ENCODE measurements around the gene GRHL3. TPM values are rescaled to one million over a fixed set of nuclear protein-coding genes. Genes with fewer than 3 reads are reported as not detected.
"Not testable (repeated sequence)": the region's sequence is repeated elsewhere in the genome, so short reads cannot be mapped to it uniquely, and the experiment has no call there.

Gene GRHL3
- total RNA-seq, 1 experiment from 2014 or later, result not detected

DNA sequence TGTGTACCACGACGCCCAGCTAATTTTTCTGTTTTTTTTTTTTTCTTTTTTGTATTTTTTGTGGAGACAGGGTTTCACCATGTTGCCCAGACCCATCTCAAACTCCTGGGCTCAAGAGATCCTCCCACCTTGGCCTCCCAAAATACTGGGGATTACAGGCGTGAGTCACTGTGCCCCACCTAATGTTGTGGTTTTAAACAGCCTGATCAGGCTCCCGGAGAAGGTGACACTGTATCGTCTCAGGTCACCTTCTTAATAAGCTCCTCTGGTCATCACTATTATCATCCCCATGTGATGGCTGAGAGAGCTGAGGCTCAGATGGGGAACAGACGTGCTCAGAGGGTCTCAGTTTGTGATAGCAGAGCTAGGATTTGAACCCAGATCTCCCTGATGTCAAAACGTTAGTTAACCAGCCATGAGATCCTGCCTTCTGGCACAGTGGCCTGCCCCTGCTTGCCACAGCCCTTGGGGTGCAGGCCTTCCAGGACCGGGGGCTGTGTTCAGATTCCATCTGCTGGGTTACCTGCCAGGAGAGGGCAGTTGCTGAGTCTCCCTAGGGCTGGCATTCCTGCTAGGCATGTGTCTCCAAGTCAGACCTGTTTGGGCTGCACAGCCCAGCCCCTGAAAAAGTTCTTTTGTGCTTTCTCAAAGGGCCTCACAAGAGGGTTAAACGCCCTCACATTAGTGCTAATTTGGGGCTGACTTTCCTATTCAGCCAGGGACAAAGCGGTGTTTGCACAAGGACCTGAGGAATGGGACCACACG is 32.7 kb upstream of the GRHL3 start:
- H3K36me3 ChIP-seq, result no peaks in the 10 kb centered on the region
- H3K4me3 ChIP-seq, result no peak overlapping the region
- no peaks in the 10 kb centered on the region for H3K27me3 ChIP-seq (replicated peaks)
- DNase-seq (ENCODE audit: low read depth in 1 of 2, low spot score in 2 of 2), result no peak
- no peaks in the 10 kb centered on the region for H3K9me3 ChIP-seq (replicated peaks)
- no peak overlapping the region for H3K27ac ChIP-seq
- peaks cover 33% of the 10 kb centered on the region for H3K4me1 ChIP-seq (replicated peaks)

DNA sequence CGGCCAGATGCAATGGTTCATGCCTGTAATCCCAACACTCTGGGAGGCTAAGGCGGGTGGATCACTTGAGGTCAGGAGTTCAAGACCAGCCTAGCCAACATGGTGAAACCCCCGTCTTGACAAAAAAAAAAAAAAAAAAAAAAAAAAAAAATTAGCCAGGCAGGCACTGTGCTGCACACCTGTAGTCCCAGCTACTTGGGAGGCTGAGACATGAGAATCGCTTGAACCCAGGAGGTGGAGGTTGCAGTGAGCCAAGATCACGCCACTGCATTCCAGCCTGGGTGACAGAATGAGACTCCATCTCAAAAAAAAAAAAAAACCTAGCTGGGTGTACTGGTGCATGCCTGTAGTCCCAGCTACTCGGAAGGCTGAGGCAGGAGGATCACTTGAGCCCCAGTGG is 31.4 kb upstream of the GRHL3 start:
- not testable (repeated sequence) for H3K9me3 ChIP-seq (replicated peaks); H3K27me3 ChIP-seq (replicated peaks); H3K27ac ChIP-seq; DNase-seq (ENCODE audit: low read depth in 1 of 2, low spot score in 2 of 2); H3K36me3 ChIP-seq; H3K4me3 ChIP-seq
- peaks cover 33% of the 10 kb centered on the region for H3K4me1 ChIP-seq (replicated peaks)

DNA sequence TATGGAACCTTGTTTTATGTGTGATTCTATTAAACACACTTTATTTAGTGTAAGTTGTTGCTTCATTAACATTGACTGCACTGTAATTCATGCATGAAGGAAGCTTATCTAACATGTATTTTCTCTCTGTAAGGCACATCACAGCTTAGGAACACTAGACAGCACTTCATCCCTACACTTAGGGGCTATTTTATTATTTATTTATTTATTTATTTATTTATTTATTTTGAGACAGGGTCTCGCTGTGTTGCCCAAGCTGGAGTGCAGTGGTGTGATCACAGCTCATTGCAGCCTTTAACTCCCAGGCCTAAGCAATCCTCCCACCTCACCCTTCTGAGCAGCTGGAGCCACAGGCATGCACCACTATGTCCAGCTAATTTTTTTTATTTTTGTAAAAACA is 30.7 kb upstream of the GRHL3 start:
- Histone ChIP-seq H3K27ac (no peak overlapping the region), H3K27me3 (replicated peaks) (no peaks in the 10 kb centered on the region), H3K4me1 (replicated peaks) (peaks cover 29% of the 10 kb centered on the region), H3K4me3 (no peak overlapping the region), H3K9me3 (replicated peaks) (no peaks in the 10 kb centered on the region), H3K36me3 (no peaks in the 10 kb centered on the region)
- no peak for DNase-seq (ENCODE audit: low read depth in 1 of 2, low spot score in 2 of 2)

DNA sequence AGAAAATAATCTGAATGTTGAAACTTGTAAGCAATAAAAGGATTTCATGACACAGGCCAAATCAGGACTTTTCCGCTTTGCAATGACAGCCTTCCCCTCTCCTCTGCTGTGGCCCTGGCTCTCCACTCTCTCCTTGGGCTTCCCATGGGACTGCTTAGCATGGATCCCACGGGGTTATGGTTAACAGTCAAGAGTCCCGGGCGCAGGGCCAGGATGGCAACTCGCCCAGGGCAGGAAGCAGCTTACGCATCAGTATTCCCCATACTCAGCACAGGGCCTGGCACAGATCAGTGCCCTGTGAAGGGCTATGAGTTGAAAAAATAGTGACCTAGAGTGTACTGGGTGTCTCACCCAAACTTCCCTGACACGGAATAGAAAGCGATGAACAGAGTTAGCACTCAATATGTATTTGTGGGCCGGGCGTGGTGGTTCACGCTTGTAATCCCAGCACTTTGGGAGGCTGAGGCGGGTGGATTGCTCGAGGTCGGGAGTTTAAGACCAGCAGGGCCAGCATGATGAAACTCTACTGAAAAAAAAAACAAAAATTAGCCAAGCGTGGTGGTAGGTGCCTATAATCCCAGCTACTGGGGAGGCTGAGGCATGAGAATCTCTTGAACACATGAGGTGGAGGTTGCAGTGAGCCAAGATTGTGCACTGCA is 29.1 kb upstream of the GRHL3 start:
- Histone ChIP-seq H3K36me3 (no peaks in the 10 kb centered on the region), H3K27ac (no peak overlapping the region), H3K4me3 (no peak overlapping the region), H3K27me3 (replicated peaks) (no peaks in the 10 kb centered on the region), H3K4me1 (replicated peaks) (peaks cover 30% of the 10 kb centered on the region), H3K9me3 (replicated peaks) (no peaks in the 10 kb centered on the region)
- peak; percentile 68 to 88 for DNase-seq (ENCODE audit: low read depth in 1 of 2, low spot score in 2 of 2)

DNA sequence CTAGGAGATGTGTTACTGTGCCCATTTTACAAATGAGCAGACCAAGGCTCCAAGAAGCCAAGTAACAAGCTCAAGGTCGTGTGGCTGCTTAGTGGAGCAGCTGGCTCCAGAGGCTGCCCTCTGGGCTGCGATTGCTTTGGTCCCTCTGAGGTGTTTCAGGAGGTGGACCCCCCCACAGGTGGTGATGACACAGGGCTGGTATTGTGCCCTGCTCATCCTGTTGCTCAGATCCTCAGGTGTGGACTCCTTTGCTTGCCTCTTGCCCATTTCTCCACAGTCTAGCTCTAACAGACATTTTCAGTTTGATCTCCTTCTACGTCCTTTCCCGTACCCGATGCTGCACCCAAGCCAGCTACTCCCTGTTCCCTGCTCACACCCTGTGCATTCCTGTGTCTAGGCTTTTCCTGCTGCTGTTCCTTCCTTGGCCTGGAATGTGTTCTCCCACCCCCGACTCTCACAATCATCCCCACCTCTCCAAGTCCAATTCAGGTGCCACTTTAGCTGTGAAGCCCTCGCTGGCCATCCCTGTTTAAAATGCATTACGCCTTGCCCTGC is 28.1 kb upstream of the GRHL3 start:
- Histone ChIP-seq H3K27me3 (replicated peaks) (no peaks in the 10 kb centered on the region), H3K36me3 (no peaks in the 10 kb centered on the region), H3K27ac (no peak overlapping the region), H3K4me1 (replicated peaks) (peaks cover 31% of the 10 kb centered on the region), H3K4me3 (no peak overlapping the region), H3K9me3 (replicated peaks) (no peaks in the 10 kb centered on the region)
- no peak for DNase-seq (ENCODE audit: low read depth in 1 of 2, low spot score in 2 of 2)

DNA sequence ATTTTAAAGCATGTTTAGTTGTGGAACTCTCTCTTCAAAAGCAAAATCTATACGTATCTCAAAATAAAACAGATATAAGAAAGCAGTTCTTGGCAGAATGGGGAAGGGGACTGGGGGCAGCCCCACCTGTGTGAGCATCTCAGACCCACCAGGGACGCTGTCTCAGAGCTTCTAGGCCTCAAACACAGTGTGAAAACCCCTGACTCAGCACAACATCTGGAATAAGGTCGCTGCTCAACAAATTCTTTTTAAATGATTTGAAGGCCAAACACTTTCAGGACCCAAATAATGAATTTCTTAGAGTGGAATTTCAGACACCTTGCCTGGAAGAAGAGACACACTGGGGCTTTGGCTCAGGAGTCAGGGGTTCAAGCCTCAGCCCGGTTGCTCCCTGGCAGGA is 27.1 kb upstream of the GRHL3 start:
- Histone ChIP-seq H3K9me3 (replicated peaks) (no peaks in the 10 kb centered on the region), H3K4me3 (no peak overlapping the region), H3K36me3 (no peaks in the 10 kb centered on the region), H3K27me3 (replicated peaks) (no peaks in the 10 kb centered on the region), H3K4me1 (replicated peaks) (peaks cover 26% of the 10 kb centered on the region), H3K27ac (no peak overlapping the region)
- no peak for DNase-seq (ENCODE audit: low read depth in 1 of 2, low spot score in 2 of 2)

DNA sequence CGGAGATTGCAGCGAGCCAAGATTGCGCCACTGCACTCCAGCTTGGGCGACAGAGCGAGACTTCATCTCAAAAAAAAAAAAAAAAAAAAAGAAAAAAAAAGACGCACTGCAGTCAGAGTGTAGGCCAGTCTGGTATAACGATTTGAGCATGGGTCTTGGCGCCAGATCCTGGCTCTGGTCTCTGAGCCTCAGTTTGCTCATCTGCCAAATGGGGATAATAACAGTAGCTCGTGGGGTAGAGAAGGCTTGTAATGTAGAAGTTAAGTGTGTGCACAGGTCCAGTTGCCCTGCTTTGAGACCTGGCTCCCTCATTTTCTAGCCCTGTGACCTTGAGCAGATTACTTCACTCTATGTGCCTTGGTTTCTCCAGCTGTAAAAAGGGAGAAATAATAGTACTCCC is 26.3 kb upstream of the GRHL3 start:
- H3K4me3 ChIP-seq, result no peak overlapping the region

DNA sequence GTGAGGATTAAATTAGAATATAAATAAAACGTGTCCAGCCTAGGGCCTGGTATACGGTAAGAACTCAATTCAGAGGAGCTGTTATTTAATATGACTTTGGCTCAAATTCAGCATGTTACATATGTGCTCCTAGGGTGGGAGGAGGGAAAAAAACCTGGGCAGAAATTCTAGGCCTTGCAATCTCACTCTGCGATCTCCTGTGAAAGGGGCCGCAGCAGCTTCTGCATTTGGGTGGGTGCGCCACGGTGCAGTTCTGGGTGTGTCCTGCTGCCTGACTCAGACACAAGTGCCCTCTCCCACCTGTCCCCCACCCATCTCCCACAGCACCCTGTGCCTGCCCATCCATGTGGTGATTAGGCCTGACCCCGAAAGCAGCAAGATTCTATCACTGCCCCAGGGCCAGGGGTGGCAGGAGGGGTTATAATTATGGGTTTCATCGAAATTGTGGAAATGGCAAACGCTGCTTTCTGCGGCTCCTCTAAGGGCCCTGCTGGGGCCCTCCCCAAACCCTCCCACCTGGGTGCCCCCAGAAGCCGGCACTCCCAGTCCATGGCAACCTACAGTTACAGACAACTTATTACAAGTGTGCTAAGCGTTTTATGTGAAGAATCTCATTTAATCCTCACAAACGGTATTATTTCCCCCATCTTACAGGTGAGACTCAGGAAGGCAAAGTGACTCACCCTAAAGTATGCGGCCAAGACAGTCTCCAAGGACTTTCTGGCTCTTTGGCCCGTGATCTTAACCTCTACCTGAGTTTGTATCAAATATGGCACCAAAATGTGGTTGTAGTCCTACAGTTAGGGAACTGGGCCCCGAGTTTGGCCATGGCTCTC is 25.5 kb upstream of the GRHL3 start:
- Histone ChIP-seq H3K36me3 (no peaks in the 10 kb centered on the region), H3K4me3 (no peak overlapping the region), H3K27ac (no peak overlapping the region), H3K9me3 (replicated peaks) (no peaks in the 10 kb centered on the region), H3K4me1 (replicated peaks) (peaks cover 26% of the 10 kb centered on the region), H3K27me3 (replicated peaks) (no peaks in the 10 kb centered on the region)
- no peak for DNase-seq (ENCODE audit: low read depth in 1 of 2, low spot score in 2 of 2)

More for the DNA sequence above, 26.3 kb upstream of the GRHL3 start:
- H3K9me3 ChIP-seq (replicated peaks), result no peaks in the 10 kb centered on the region
- H3K36me3 ChIP-seq, result no peaks in the 10 kb centered on the region
- H3K27ac ChIP-seq, result no peak overlapping the region
- peaks cover 26% of the 10 kb centered on the region for H3K4me1 ChIP-seq (replicated peaks)
- no peaks in the 10 kb centered on the region for H3K27me3 ChIP-seq (replicated peaks)
- DNase-seq (ENCODE audit: low read depth in 1 of 2, low spot score in 2 of 2), result no peak

DNA sequence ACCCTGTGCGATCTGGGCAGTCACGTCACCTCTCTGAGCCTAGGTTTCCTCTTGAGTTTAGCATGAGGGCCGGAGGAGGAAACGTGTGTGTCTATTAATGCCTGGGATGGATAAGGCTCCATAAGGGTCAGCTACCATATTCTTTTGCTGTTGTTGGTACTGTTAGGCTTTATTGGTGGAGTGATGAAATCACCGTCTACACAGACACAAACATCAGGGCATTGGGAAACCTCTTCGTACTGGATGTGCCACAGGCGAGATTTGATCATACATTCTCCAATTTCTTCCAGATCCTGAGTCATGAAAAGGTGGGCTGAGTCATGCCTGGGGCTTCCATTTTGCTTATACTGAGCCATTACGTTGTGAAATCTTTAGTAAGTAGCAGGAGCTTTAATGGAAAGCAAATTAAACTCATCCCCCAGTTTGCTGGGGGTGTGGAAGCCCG is 24.9 kb upstream of the GRHL3 start:
- H3K27ac ChIP-seq, result peak overlapping the region; percentile 2; the same call in 1 of the 2 replicates
- peaks cover 25% of the 10 kb centered on the region for H3K4me1 ChIP-seq (replicated peaks)
- H3K27me3 ChIP-seq (replicated peaks), result no peaks in the 10 kb centered on the region
- no peaks in the 10 kb centered on the region for H3K9me3 ChIP-seq (replicated peaks)
- H3K4me3 ChIP-seq, result no peak overlapping the region
- no peaks in the 10 kb centered on the region for H3K36me3 ChIP-seq
- DNase-seq (ENCODE audit: low read depth in 1 of 2, low spot score in 2 of 2), result peak; percentile 48 to 56

DNA sequence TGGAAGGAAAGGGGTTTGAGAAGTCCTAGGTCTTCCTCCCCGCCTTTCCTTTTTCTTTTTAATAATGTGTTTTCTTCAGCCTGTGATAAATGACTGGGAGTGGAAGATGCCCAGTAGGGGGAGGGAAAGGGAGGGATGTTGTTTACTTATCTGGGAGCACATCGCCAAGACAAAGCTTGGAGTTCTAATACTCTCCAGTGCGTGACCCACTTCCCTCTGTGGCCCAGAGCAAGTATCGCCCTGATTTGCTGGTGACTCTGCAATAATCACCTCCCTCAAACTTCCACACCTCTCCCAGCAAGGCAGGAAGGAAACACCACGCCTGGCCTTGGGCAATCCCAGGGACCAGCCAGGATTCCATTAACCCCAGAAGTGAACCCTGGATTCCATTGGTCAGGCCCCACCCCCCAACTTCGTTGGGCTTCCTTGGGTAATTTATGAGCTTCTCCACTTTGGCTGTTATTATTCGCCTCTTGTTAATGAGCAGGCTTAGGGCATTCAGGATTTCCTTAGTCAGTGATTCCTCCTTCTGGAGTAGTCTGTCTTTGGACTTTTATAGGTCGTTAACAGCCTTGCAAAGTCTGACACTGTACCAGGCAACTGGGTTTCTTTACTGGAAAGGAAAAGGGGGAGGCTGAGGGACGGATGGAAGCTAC is 24.3 kb upstream of the GRHL3 start:
- Histone ChIP-seq H3K36me3 (no peaks in the 10 kb centered on the region), H3K27ac (peak overlapping the region; percentile 2; the same call in 1 of the 2 replicates), H3K9me3 (replicated peaks) (no peaks in the 10 kb centered on the region), H3K27me3 (replicated peaks) (no peaks in the 10 kb centered on the region), H3K4me3 (no peak overlapping the region), H3K4me1 (replicated peaks) (peaks cover 19% of the 10 kb centered on the region)
- DNase-seq (ENCODE audit: low read depth in 1 of 2, low spot score in 2 of 2), result peak in 1 of 2 experiments; percentile 50

DNA sequence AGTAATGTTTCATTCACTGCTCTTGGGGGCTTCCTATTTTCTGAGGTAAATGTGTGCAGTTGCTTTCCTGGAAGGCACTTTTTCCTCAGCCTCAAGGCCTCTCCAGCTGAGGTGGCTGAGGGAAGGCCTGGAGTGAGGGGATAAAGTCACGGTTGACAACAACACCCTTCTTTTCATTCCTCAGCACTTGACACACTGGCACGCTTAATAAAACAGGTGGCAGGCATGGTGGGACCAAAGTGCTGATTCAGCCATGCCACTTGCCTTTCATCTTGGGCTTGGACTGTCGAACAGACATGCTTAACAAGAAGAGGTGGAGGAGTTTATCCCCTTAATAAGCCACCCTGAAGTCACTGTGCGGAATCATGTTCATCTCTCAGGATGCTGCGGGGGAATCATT is 23.6 kb upstream of the GRHL3 start:
- H3K27ac ChIP-seq, result no peak overlapping the region
- H3K27me3 ChIP-seq (replicated peaks), result no peaks in the 10 kb centered on the region
- H3K9me3 ChIP-seq (replicated peaks), result no peaks in the 10 kb centered on the region
- peaks cover 14% of the 10 kb centered on the region for H3K4me1 ChIP-seq (replicated peaks)
- H3K36me3 ChIP-seq, result no peaks in the 10 kb centered on the region
- no peak for DNase-seq (ENCODE audit: low read depth in 1 of 2, low spot score in 2 of 2)
- no peak overlapping the region for H3K4me3 ChIP-seq

DNA sequence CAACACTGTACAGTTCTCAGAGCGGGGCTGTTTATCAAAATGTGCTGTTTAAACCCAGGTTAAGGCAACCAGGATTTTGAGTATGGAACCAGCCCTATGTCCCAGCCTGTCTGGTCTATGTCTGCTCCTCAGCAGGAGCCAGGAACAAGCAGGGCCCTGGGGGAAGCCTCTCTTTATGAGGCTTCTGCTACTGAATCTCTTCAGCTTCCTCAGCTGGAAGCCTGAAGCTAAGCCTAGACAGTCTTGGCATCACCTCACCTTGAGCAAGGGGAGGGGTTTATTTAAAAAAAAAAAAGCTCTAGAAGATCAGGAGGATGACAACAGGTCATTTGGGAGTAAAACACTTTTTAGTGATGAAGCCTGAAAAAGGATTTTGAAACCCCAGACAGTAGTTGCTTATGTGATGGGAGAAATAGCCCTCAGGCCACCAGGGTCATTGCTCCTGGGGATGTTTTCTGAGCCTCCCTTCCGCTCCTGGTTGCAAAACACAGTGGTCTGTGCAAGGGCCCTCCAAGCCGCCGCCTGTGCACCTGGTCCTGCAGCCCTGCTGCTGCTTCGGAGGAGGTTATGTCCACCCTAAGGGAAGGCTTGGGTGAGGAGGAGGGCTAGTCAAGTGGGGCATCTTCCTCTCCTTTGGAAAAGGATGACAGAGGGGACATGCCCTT is 21.8 kb upstream of the GRHL3 start:
- no peak for DNase-seq (ENCODE audit: low read depth in 1 of 2, low spot score in 2 of 2)

DNA sequence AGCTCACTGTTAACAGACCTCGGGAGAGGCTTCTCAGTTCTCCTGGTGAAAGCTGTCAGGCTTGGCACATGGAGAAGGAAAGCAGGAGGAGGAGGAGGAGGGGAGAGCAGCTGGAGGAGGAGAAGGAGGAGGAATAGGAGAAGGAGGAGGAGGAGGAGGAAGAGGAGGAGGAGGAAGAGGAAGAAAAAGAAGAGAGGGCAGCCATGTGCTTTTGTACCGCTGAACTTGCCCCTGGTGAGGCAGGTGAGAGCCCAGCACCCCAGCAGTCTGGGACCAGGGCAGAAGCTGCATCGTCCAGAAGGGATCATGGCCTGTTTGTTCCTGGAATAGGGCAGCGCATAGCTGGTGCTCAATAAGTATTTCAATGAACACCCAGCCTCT is 21.3 kb upstream of the GRHL3 start:
- Histone ChIP-seq H3K27me3 (replicated peaks) (no peaks in the 10 kb centered on the region), H3K9me3 (replicated peaks) (no peaks in the 10 kb centered on the region), H3K27ac (no peak overlapping the region), H3K36me3 (no peaks in the 10 kb centered on the region), H3K4me3 (no peak overlapping the region), H3K4me1 (replicated peaks) (peaks cover 14% of the 10 kb centered on the region)
- no peak for DNase-seq (ENCODE audit: low read depth in 1 of 2, low spot score in 2 of 2)

More for the DNA sequence above, 21.8 kb upstream of the GRHL3 start:
- peaks cover 14% of the 10 kb centered on the region for H3K4me1 ChIP-seq (replicated peaks)
- no peaks in the 10 kb centered on the region for H3K27me3 ChIP-seq (replicated peaks)
- no peak overlapping the region for H3K4me3 ChIP-seq
- no peaks in the 10 kb centered on the region for H3K9me3 ChIP-seq (replicated peaks)
- no peak overlapping the region for H3K27ac ChIP-seq
- no peaks in the 10 kb centered on the region for H3K36me3 ChIP-seq

All from SJSA1 (cell line).